IPS-18a (cell line): ENCODE measurements around the gene ATN1.

ENCODE experiments used
- H3K27ac ChIP-seq: one replicate; pipeline ENCODE4 v1.5.1; 2013; ENCODE audit warnings: low read length
- H3K27me3 ChIP-seq: one replicate; pipeline ENCODE4 v1.6.1; 2013; ENCODE audit warnings: mild to moderate bottlenecking, low read length; ENCODE audit not compliant: control insufficient read depth, insufficient read depth
- H3K36me3 ChIP-seq: one replicate; pipeline ENCODE4 v1.6.1; 2013; ENCODE audit warnings: low read depth, low read length; ENCODE audit not compliant: control insufficient read depth
- H3K4me1 ChIP-seq: one replicate; pipeline ENCODE4 v1.6.1; 2013; ENCODE audit warnings: low read depth, low read length; ENCODE audit not compliant: control insufficient read depth
- H3K4me3 ChIP-seq: one replicate; pipeline ENCODE4 v1.5.1; 2013; ENCODE audit warnings: low read length
- H3K9ac ChIP-seq: one replicate; pipeline ENCODE4 v1.6.1; 2013; ENCODE audit warnings: mild to moderate bottlenecking, low read length, moderate library complexity
- H3K9me3 ChIP-seq: one replicate; pipeline ENCODE4 v1.6.1; 2013; ENCODE audit warnings: low read depth, low read length; ENCODE audit not compliant: control insufficient read depth

ATN1 gene

GRCh38 chr12:6919588-6919987 is 8.2 kb upstream of the ATN1 start:
- H3K9ac ChIP-seq = no peak overlapping the region
- H3K36me3 ChIP-seq = peaks cover 46% of the 10 kb centered on the region
- H3K4me1 ChIP-seq = peaks cover 5% of the 10 kb centered on the region

DNA sequence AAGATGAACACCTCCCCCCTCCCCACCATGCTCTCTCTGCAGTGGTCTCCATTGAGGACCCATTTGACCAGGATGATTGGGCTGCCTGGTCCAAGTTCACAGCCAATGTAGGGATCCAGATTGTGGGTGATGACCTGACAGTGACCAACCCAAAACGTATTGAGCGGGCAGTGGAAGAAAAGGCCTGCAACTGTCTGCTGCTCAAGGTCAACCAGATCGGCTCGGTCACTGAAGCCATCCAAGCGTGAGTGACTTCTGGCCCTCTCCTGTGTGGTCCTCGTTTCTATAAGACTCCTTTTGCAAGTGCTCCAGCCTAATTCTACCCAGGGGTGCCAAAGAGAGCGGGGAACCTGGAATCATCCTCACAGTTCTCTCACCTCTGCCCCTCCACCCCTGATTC is 6.2 kb upstream of the ATN1 start:
- Histone ChIP-seq H3K4me3 (no peak overlapping the region), H3K4me1 (peaks cover 22% of the 10 kb centered on the region), H3K27me3 (no peaks in the 10 kb centered on the region), H3K27ac (no peak overlapping the region), H3K9ac (no peak overlapping the region), H3K36me3 (peaks cover 42% of the 10 kb centered on the region), H3K9me3 (no peaks in the 10 kb centered on the region)

More at GRCh38 chr12:6919588-6919987, 8.2 kb upstream of the ATN1 start:
- no peaks in the 10 kb centered on the region for H3K27me3 ChIP-seq
- H3K4me3 ChIP-seq = no peak overlapping the region
- no peaks in the 10 kb centered on the region for H3K9me3 ChIP-seq
- no peak overlapping the region for H3K27ac ChIP-seq

- H3K4me3 ChIP-seq = no peak overlapping the region
- H3K36me3 ChIP-seq = peaks cover 39% of the 10 kb centered on the region
- no peak overlapping the region for H3K27ac ChIP-seq
- no peak overlapping the region for H3K9ac ChIP-seq
- H3K27me3 ChIP-seq = no peaks in the 10 kb centered on the region
- H3K4me1 ChIP-seq = peaks cover 29% of the 10 kb centered on the region
- no peaks in the 10 kb centered on the region for H3K9me3 ChIP-seq
These were observed 5.5 kb upstream of the ATN1 start for GRCh38 chr12:6921996-6922946.

GRCh38 chr12:6923003-6923732 is 4.6 kb upstream of the ATN1 start:
- Histone ChIP-seq H3K9ac (no peak overlapping the region), H3K4me3 (no peak overlapping the region), H3K36me3 (peaks cover 33% of the 10 kb centered on the region), H3K4me1 (peaks cover 29% of the 10 kb centered on the region), H3K9me3 (no peaks in the 10 kb centered on the region), H3K27me3 (no peaks in the 10 kb centered on the region), H3K27ac (no peak overlapping the region)

DNA sequence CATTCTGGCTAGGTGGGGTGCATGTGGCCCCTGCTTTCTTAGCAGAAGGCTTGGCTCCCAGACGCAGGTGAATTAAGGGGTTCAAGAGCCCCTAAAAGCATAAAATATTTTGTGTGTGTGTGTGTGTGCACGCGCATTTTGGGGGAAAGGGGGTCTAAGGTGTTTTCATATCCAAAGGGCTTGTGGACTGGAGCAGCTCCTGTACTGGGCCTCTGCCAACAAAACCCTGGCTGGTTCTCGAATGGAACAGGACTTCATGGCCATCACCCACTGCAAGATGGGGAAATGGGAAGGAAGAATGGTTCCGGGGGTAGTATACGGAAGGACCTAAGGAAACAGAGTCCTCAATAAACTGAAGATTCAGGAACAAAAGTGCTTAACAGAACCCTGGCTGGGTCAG is 3.9 kb upstream of the ATN1 start:
- Histone ChIP-seq H3K27ac (no peak overlapping the region), H3K4me1 (peaks cover 29% of the 10 kb centered on the region), H3K9ac (no peak overlapping the region), H3K9me3 (no peaks in the 10 kb centered on the region), H3K27me3 (no peaks in the 10 kb centered on the region), H3K4me3 (no peak overlapping the region), H3K36me3 (peaks cover 32% of the 10 kb centered on the region)

- Histone ChIP-seq H3K4me3 (peak overlapping the region; percentile 73), H3K36me3 (peaks cover 19% of the 10 kb centered on the region), H3K27me3 (no peaks in the 10 kb centered on the region), H3K9ac (peak overlapping the region; percentile 74), H3K9me3 (no peaks in the 10 kb centered on the region), H3K27ac (peak overlapping the region; percentile 81), H3K4me1 (peaks cover 39% of the 10 kb centered on the region)
These were observed 2.6 kb upstream of the ATN1 start for GRCh38 chr12:6925239-6925539.

DNA sequence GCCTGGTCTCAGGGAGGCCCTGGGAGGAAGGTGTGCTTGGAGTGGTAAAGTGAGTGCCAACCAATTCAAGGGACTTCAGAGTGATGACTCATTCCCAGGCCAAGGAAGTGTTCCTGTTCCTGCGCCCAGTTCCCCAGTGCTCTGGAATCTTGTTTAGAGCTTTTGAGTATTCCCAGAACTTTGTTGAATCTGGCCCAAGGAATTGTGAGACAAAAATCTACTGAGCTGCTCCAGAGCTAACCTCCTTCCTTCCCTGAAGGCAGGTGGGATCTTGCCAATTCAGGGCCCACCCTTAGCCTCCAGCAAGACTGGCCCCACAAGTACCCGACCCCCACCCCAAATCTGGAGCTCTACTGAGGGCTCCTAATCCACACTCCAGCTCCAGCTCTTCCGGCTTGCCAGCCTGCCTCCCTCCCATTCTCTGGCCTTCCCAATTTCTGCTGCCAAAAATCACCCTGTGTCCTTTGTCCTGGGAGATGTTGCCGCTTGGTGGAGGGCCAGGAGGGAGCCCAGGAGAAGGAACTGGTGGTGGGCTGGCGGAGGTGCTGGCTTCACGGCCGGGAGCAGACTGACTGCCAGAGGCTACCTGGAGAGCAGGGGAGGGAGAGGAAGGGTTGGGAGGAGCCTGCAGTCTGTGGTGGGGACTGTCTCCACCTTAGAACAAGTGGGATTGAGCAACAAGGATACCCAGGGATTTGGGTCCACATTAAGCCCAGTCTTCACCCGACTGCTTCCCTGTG is 2.0 kb upstream of the ATN1 start:
- Histone ChIP-seq H3K36me3 (peaks cover 19% of the 10 kb centered on the region), H3K27me3 (no peaks in the 10 kb centered on the region), H3K4me1 (peaks cover 39% of the 10 kb centered on the region), H3K9me3 (no peaks in the 10 kb centered on the region), H3K4me3 (peak overlapping the region; percentile 73), H3K27ac (peak overlapping the region; percentile 81), H3K9ac (peak overlapping the region; percentile 74)

- Histone ChIP-seq H3K27ac (no peak overlapping the region), H3K4me1 (peaks cover 41% of the 10 kb centered on the region), H3K27me3 (no peaks in the 10 kb centered on the region), H3K36me3 (peaks cover 8% of the 10 kb centered on the region), H3K9me3 (no peaks in the 10 kb centered on the region), H3K9ac (peak overlapping the region; percentile 78), H3K4me3 (peak overlapping the region; percentile 95)
These were observed 403 bp downstream of the ATN1 start for GRCh38 chr12:6928022-6928702.

GRCh38 chr12:6928703-6929407 is 1.1 kb downstream of the ATN1 start:
- peaks cover 15% of the 10 kb centered on the region for H3K36me3 ChIP-seq
- H3K4me1 ChIP-seq = peaks cover 41% of the 10 kb centered on the region
- H3K9me3 ChIP-seq = no peaks in the 10 kb centered on the region
- H3K27me3 ChIP-seq = no peaks in the 10 kb centered on the region
- H3K9ac ChIP-seq = peak overlapping the region; percentile 78
- no peak overlapping the region for H3K27ac ChIP-seq
- peak overlapping the region; percentile 95 for H3K4me3 ChIP-seq

GRCh38 chr12:6929466-6930452 is 2.0 kb downstream of the ATN1 start:
- H3K9me3 ChIP-seq = no peaks in the 10 kb centered on the region
- peak overlapping the region; percentile 78 for H3K9ac ChIP-seq
- H3K4me3 ChIP-seq = peak overlapping the region; percentile 95
- H3K27me3 ChIP-seq = no peaks in the 10 kb centered on the region
- H3K27ac ChIP-seq = no peak overlapping the region
- peaks cover 24% of the 10 kb centered on the region for H3K36me3 ChIP-seq
- H3K4me1 ChIP-seq = peaks cover 37% of the 10 kb centered on the region
